Stimulated activated CD4-positive, alpha-beta T cell treated with anti-CD3 and anti-CD28 coated beads, Interleukin-1b, Interleukin-23, amount 100 ng/mL, for 4 hours (primary cell): ENCODE measurements around the gene GSK3A.

Source experiments
- DNase-seq, 2 donors: peaks; one replicate each; pipeline ENCODE4 v3.0.0-alpha.2; 2020; ENCODE audit warnings: low read depth in 2 of 2

GSK3A gene

GRCh38 chr19:42242512-42243409 lies at the start of gene GSK3A:
GSK3A (minus strand) TSS chr19:42242602; CDS start chr19:42242465, 137 bp downstream.
- DNase-seq: peak; percentile 91

- no peak for DNase-seq
These were observed 49.0 kb upstream of the GSK3A start for GRCh38 chr19:42291435-42291810.

GRCh38 chr19:42290523-42291434 lies 48.4 kb upstream of the GSK3A start:
- peak; percentile 45 to 49 for DNase-seq

GRCh38 chr19:42290136-42290522 lies 47.7 kb upstream of the GSK3A start:
- no peak for DNase-seq

GRCh38 chr19:42289556-42290041 lies 47.2 kb upstream of the GSK3A start:
- DNase-seq: no peak

GRCh38 chr19:42288881-42289555 lies 46.6 kb upstream of the GSK3A start:
- no peak for DNase-seq

GRCh38 chr19:42288387-42288786 lies 46.0 kb upstream of the GSK3A start:
- no peak for DNase-seq

- DNase-seq: no peak
These were observed 45.4 kb upstream of the GSK3A start for GRCh38 chr19:42287827-42288107.

GRCh38 chr19:42287017-42287826 lies 44.8 kb upstream of the GSK3A start:
- no peak for DNase-seq

GRCh38 chr19:42286349-42287016 lies 44.1 kb upstream of the GSK3A start:
- no peak for DNase-seq

GRCh38 chr19:42285988-42286348 lies 43.6 kb upstream of the GSK3A start:
- no peak for DNase-seq

- no peak for DNase-seq
These were observed 43.1 kb upstream of the GSK3A start for GRCh38 chr19:42285541-42285941.

GRCh38 chr19:42284591-42285341 lies 42.4 kb upstream of the GSK3A start:
- no peak for DNase-seq

GRCh38 chr19:42284066-42284501 lies 41.7 kb upstream of the GSK3A start:
- peak; percentile 64 to 82 for DNase-seq

GRCh38 chr19:42283188-42284065 lies 41.0 kb upstream of the GSK3A start:
- DNase-seq: peak; percentile 95 to 96

GRCh38 chr19:42282819-42283187 lies 40.4 kb upstream of the GSK3A start:
- DNase-seq: no peak

GRCh38 chr19:42281827-42282762 lies 39.7 kb upstream of the GSK3A start:
- DNase-seq: no peak
